ENCODE measurements around the gene TNS3.
A peak's percentile ranks its signal among the peaks of the same experiment; 100 is the strongest.

The TNS3 gene

GRCh38 chr7:47380325-47381133 is 201.4 kb downstream of the TNS3 start:
- DNase-seq, result no peak

- DNase-seq, result no peak
These were observed 202.1 kb downstream of the TNS3 start for GRCh38 chr7:47379629-47380324.

GRCh38 chr7:47378728-47379395 is 203.0 kb downstream of the TNS3 start:
- DNase-seq, result no peak

- no peak for DNase-seq
These were observed 204.2 kb downstream of the TNS3 start for GRCh38 chr7:47377741-47378140.

GRCh38 chr7:47376991-47377616 is 204.8 kb downstream of the TNS3 start:
- DNase-seq, result no peak

GRCh38 chr7:47375121-47375938 is 206.6 kb downstream of the TNS3 start:
- no peak for DNase-seq

- DNase-seq, result no peak
These were observed 207.4 kb downstream of the TNS3 start for GRCh38 chr7:47374538-47374937.

- DNase-seq, result no peak
These were observed 207.9 kb downstream of the TNS3 start for GRCh38 chr7:47373871-47374451.

GRCh38 chr7:47371733-47372368 is 210.1 kb downstream of the TNS3 start:
- DNase-seq, result no peak

- no peak for DNase-seq
These were observed 210.6 kb downstream of the TNS3 start for GRCh38 chr7:47371317-47371716.

- no peak for DNase-seq
These were observed 211.4 kb downstream of the TNS3 start for GRCh38 chr7:47370461-47371042.

- DNase-seq, result no peak
These were observed 212.2 kb downstream of the TNS3 start for GRCh38 chr7:47369736-47370135.

- DNase-seq, result no peak
These were observed 213.6 kb downstream of the TNS3 start for GRCh38 chr7:47368190-47368812.

GRCh38 chr7:47367369-47367768 is 214.5 kb downstream of the TNS3 start:
- no peak for DNase-seq

- no peak for DNase-seq
These were observed 215.0 kb downstream of the TNS3 start for GRCh38 chr7:47366960-47367359.

- no peak for DNase-seq
These were observed 215.7 kb downstream of the TNS3 start for GRCh38 chr7:47366211-47366610.

- DNase-seq, result no peak
These were observed 218.9 kb downstream of the TNS3 start for GRCh38 chr7:47362984-47363383.

- peak in 1 of 5 donors; percentile 1 for DNase-seq
These were observed 220.1 kb downstream of the TNS3 start for GRCh38 chr7:47361746-47362215.

GRCh38 chr7:47361236-47361635 is 220.7 kb downstream of the TNS3 start:
- no peak for DNase-seq

- no peak for DNase-seq
These were observed 221.5 kb downstream of the TNS3 start for GRCh38 chr7:47360301-47360900.

Data from T-helper 1 cell (primary cell).